ENCODE measurements around the gene BZW2. TPM values are rescaled to one million over a fixed set of nuclear protein-coding genes. Genes with fewer than 3 reads are reported as not detected.

Gene BZW2
- total RNA-seq, 1 donor from 2014 or later = 91.4 TPM

DNA sequence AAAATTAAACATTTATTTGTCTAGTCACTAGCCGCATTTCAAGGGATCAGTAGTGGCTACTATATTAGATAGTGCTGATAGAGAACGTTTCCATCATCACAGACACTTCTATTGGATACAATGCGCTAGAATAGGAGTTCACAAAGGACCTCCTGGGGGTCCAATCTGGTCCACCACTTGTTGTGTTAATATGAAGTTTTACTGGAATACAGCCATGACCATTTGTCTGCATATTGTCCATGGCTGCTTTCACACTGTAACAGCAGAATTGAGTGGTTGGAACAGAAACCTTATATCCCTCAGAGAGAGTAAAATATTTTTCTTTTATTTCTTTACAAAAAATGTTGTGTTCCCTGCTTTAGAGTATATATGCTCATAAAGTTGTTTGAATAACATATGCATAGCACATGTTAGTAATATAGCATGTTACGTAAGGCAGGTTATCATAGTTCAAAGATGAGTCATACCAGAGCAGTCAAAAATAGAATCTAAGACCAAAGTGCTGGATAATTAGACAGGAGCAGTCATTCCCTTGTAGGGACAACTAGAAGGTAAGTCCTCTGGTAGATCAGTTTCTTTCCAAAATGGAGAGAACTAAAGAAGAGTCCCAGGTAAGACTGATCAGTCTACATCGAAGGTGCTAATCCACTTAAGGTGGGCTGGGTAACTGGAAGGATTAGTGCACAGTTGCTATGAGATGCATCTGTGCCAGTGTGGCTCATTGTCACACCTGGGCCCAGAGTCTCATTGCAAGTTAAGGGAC lies 14.9 kb downstream of the BZW2 start:
- DNase-seq (ENCODE audit: low read depth) (peak; percentile 90), FAIRE-seq (peak; percentile 7)
- H3K4me3 ChIP-seq (ENCODE audit: low read depth, low read length) = no peak overlapping the region
- TF ChIP-seq, protein P1, sequence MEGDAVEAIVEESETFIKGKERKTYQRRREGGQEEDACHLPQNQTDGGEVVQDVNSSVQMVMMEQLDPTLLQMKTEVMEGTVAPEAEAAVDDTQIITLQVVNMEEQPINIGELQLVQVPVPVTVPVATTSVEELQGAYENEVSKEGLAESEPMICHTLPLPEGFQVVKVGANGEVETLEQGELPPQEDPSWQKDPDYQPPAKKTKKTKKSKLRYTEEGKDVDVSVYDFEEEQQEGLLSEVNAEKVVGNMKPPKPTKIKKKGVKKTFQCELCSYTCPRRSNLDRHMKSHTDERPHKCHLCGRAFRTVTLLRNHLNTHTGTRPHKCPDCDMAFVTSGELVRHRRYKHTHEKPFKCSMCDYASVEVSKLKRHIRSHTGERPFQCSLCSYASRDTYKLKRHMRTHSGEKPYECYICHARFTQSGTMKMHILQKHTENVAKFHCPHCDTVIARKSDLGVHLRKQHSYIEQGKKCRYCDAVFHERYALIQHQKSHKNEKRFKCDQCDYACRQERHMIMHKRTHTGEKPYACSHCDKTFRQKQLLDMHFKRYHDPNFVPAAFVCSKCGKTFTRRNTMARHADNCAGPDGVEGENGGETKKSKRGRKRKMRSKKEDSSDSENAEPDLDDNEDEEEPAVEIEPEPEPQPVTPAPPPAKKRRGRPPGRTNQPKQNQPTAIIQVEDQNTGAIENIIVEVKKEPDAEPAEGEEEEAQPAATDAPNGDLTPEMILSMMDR (IDR thresholded peaks at IDR 0.05; ENCODE audit: insufficient read depth, low read length, severe bottlenecking) = no peak
- H3K36me3 ChIP-seq (ENCODE audit: control insufficient read depth, insufficient read depth, low read length) = no peaks in the 10 kb centered on the region
- H3K27me3 ChIP-seq (ENCODE audit: control insufficient read depth, insufficient read depth, low read length) = no peaks in the 10 kb centered on the region

DNA sequence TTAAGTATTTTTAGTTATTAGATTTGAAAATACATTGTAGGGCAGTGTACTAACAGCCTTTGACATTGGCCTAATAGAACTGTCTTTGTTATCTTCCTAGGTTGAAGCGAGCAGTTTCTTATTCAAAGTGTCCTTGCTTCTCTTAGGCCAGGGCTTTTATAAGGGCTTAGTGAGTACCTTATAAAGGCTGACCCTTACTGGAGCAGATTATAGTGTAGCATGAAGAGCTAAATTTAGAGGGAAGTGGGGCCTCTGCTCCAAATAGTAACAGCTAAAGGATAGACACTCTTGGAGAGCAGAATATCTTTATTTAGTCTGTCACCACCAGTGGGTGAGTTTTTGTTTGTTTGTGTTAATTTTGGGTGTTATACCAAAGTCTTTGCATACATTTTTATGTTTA lies 15.9 kb downstream of the BZW2 start:
- no peak for DNase-seq (ENCODE audit: low read depth)
- Histone ChIP-seq H3K4me3 (ENCODE audit: low read depth, low read length) (no peak overlapping the region), H3K27me3 (ENCODE audit: control insufficient read depth, insufficient read depth, low read length) (no peaks in the 10 kb centered on the region), H3K36me3 (ENCODE audit: control insufficient read depth, insufficient read depth, low read length) (no peaks in the 10 kb centered on the region)
- FAIRE-seq = no peak
- TF ChIP-seq, protein P1 (IDR thresholded peaks at IDR 0.05; ENCODE audit: insufficient read depth, low read length, severe bottlenecking) = no peak

DNA sequence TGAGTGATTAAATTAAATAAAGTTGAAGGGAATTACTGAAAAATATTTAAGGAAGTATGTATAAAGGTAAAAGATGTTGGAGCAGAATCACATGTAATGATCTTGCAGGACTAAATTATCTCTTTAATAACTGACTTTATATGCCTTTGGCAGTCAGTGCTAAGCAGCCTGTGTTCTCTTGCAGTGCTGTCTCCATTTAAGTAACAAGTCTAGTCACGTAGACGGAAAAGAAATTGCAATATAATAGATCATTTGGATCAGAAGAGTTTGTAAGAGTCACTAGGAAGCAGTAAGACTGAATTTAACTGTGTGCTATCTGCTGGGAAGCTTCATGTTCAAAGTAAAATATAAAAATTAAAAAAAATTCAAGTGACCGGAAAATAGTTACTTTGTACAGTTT lies 21.4 kb downstream of the BZW2 start:
- TF ChIP-seq, protein P1 (IDR thresholded peaks at IDR 0.05; ENCODE audit: insufficient read depth, low read length, severe bottlenecking) = no peak
- FAIRE-seq = no peak
- H3K4me3 ChIP-seq (ENCODE audit: low read depth, low read length) = no peak overlapping the region
- no peak for DNase-seq (ENCODE audit: low read depth)
- H3K36me3 ChIP-seq (ENCODE audit: control insufficient read depth, insufficient read depth, low read length) = no peaks in the 10 kb centered on the region
- no peaks in the 10 kb centered on the region for H3K27me3 ChIP-seq (ENCODE audit: control insufficient read depth, insufficient read depth, low read length)

DNA sequence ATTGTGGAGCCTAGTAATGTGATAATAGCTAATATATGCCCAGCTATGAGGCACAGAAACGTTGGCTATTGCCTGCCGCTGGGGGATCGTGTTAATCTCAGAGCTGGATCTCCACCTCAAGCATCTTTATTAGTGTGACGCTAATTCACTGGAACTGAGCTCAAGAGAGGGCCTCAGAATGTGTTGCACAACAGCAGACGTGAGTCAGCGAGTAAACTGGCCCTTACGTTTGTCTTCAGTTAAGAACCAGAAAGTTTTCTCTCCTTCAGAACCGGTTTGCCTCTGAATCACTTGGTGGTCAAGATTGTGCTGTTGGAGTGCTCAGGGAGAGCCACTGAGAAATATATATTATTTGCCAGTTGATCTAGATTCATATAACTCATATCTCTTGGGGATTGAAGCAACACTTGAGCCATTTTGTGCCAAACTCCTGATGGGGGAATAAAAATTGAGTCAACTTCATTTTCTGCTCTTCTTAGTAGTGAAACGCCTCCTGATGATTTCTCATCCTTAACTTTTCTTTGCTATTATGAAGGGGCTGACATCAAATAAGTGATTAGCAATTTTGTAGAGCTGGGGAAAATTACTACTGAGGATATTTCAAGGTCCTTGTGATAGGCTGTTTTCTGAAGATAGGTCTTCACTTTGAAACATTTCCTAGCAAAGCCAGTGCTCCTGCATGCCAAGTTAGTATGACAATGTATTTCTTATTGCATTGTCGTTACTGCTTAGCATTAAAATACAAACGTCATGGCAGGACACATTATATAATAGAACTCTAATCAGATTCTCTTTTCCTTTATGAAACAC lies 22.3 kb downstream of the BZW2 start:
- no peaks in the 10 kb centered on the region for H3K27me3 ChIP-seq (ENCODE audit: control insufficient read depth, insufficient read depth, low read length)
- peak; percentile 100 for DNase-seq (ENCODE audit: low read depth)
- H3K4me3 ChIP-seq (ENCODE audit: low read depth, low read length) = no peak overlapping the region
- no peaks in the 10 kb centered on the region for H3K36me3 ChIP-seq (ENCODE audit: control insufficient read depth, insufficient read depth, low read length)
- TF ChIP-seq, protein P1 (IDR thresholded peaks at IDR 0.05; ENCODE audit: insufficient read depth, low read length, severe bottlenecking) = peak; percentile 8
- peak; percentile 92 for FAIRE-seq

DNA sequence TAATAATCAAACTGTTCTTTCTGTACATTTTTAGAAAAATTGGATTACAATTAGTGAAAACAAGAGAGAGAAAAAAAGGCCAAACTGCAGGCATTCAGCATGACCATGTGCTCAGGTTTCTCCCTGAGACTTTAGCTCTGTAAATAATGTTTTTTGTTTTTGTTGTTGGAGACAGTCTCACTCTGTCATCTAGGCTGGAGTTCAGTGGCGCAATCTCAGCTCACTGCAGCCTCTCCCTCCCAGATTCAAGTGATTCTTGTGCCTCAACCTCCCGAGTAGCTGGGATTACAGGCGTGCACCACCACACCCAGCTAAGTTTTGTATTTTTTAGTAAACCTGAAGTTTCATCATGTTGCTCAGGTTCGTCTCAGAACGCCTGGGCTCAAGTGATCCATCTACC lies 23.0 kb downstream of the BZW2 start:
- no peaks in the 10 kb centered on the region for H3K36me3 ChIP-seq (ENCODE audit: control insufficient read depth, insufficient read depth, low read length)
- H3K4me3 ChIP-seq (ENCODE audit: low read depth, low read length) = no peak overlapping the region
- no peaks in the 10 kb centered on the region for H3K27me3 ChIP-seq (ENCODE audit: control insufficient read depth, insufficient read depth, low read length)
- DNase-seq (ENCODE audit: low read depth) (no peak), FAIRE-seq (no peak)
- TF ChIP-seq, protein P1 (IDR thresholded peaks at IDR 0.05; ENCODE audit: insufficient read depth, low read length, severe bottlenecking) = no peak

All from bronchial epithelial cell (primary cell).